H9 (cell line): ENCODE measurements around the gene SLC4A2. TPM values are rescaled to one million over a fixed set of nuclear protein-coding genes. Genes with fewer than 3 reads are reported as not detected.

ENCODE experiments used
- DNase-seq: peaks from one replicate; pipeline ENCODE4 v3.0.0-alpha.2; 2017
- H2AFZ ChIP-seq: one replicate; pipeline ENCODE4 v1.6.1; 2013; ENCODE audit warnings: mild to moderate bottlenecking, low read length, control low read depth, moderate library complexity
- H2AK5ac ChIP-seq: 2 replicates; pipeline ENCODE4 v1.6.1; 2013; ENCODE audit warnings: low read length, control low read depth, mixed read lengths; ENCODE audit not compliant: insufficient read length
- H2BK120ac ChIP-seq: one replicate; pipeline ENCODE4 v1.6.1; 2013; ENCODE audit warnings: low read depth, mild to moderate bottlenecking, low read length, control low read depth, inconsistent platforms; ENCODE audit not compliant: poor library complexity, severe bottlenecking
- H2BK12ac ChIP-seq: 2 replicates; pipeline ENCODE4 v1.6.1; 2013; ENCODE audit warnings: low read length, control low read depth, mixed read lengths, low read depth; ENCODE audit not compliant: insufficient read length
- H2BK15ac ChIP-seq: 2 replicates; pipeline ENCODE4 v1.6.1; 2013; ENCODE audit warnings: low read depth, low read length, control low read depth
- H2BK20ac ChIP-seq: one replicate; pipeline ENCODE4 v1.6.1; 2013; ENCODE audit warnings: low read depth, mild to moderate bottlenecking, low read length, control low read depth, inconsistent platforms; ENCODE audit not compliant: poor library complexity, severe bottlenecking
- H2BK5ac ChIP-seq: 2 replicates; pipeline ENCODE4 v1.6.1; 2013; ENCODE audit warnings: low read length, control low read depth, mixed read lengths; ENCODE audit not compliant: insufficient read length
- H3K14ac ChIP-seq: 2 replicates; pipeline ENCODE4 v1.6.1; 2013; ENCODE audit warnings: low read length, control low read depth; ENCODE audit not compliant: insufficient read depth
- H3K18ac ChIP-seq: 2 replicates; pipeline ENCODE4 v1.6.1; 2013; ENCODE audit warnings: low read depth, mild to moderate bottlenecking, mixed read lengths, low read length, control low read depth; ENCODE audit not compliant: insufficient read length
- H3K23ac ChIP-seq: 2 replicates; pipeline ENCODE4 v1.6.1; 2013; ENCODE audit warnings: low read length, control low read depth, mixed read lengths, low read depth; ENCODE audit not compliant: insufficient read length
- H3K23me2 ChIP-seq: 2 replicates; pipeline ENCODE4 v1.6.1; 2013; ENCODE audit warnings: low read depth, mild to moderate bottlenecking, mixed read lengths, low read length, control low read depth; ENCODE audit not compliant: insufficient read length, poor library complexity, severe bottlenecking
- H3K27ac ChIP-seq: 2 replicates; pipeline ENCODE4 v1.5.1; 2013; ENCODE audit warnings: low read length, control low read depth, mixed read lengths, low read depth; ENCODE audit not compliant: insufficient read length
- H3K27me3 ChIP-seq: 2 replicates; pipeline ENCODE4 v1.6.1; 2013; ENCODE audit warnings: low read length, control low read depth, inconsistent platforms; ENCODE audit not compliant: insufficient read depth
- H3K4ac ChIP-seq: 2 replicates; pipeline ENCODE4 v1.6.1; 2013; ENCODE audit warnings: low read depth, mild to moderate bottlenecking, control low read depth, inconsistent platforms, low read length, moderate library complexity
- H3K4me1 ChIP-seq: 2 replicates; pipeline ENCODE4 v1.6.1; 2013; ENCODE audit warnings: low read length, control low read depth, inconsistent platforms; ENCODE audit not compliant: insufficient read depth
- H3K4me2 ChIP-seq: 2 replicates; pipeline ENCODE4 v1.6.1; 2013; ENCODE audit warnings: low read length, control low read depth, mixed read lengths; ENCODE audit not compliant: insufficient read length, insufficient read depth
- H3K56ac ChIP-seq: 2 replicates; pipeline ENCODE4 v1.6.1; 2013; ENCODE audit warnings: low read depth, mild to moderate bottlenecking, mixed read lengths, low read length, control low read depth; ENCODE audit not compliant: insufficient read length
- H3K79me1 ChIP-seq: 2 replicates; pipeline ENCODE4 v1.6.1; 2013; ENCODE audit warnings: low read depth, mild to moderate bottlenecking, moderate library complexity, low read length, control low read depth, inconsistent platforms; ENCODE audit not compliant: insufficient read depth, poor library complexity, severe bottlenecking
- H3K79me2 ChIP-seq: 2 replicates; pipeline ENCODE4 v1.6.1; 2013; ENCODE audit warnings: low read length, control low read depth, inconsistent platforms; ENCODE audit not compliant: insufficient read depth
- H3K9ac ChIP-seq: 2 replicates; pipeline ENCODE4 v1.6.1; 2013; ENCODE audit warnings: low read length, control low read depth, mixed read lengths; ENCODE audit not compliant: insufficient read length; ENCODE audit errors: extremely low read depth
- H3K9me3 ChIP-seq: one replicate; pipeline ENCODE4 v1.6.1; 2013; ENCODE audit warnings: low read depth, low read length, inconsistent platforms; ENCODE audit not compliant: control insufficient read depth
- H3T11ph ChIP-seq: one replicate; pipeline ENCODE4 v1.6.1; 2013; ENCODE audit warnings: mild to moderate bottlenecking, low read length, control low read depth, inconsistent platforms
- H4K20me1 ChIP-seq: one replicate; pipeline ENCODE4 v1.6.1; 2013; ENCODE audit not compliant: control insufficient read depth, insufficient read length, insufficient read depth
- H4K5ac ChIP-seq: 2 replicates; pipeline ENCODE4 v1.6.1; 2013; ENCODE audit warnings: low read depth, mild to moderate bottlenecking, mixed read lengths, low read length, control low read depth; ENCODE audit not compliant: insufficient read length
- H4K8ac ChIP-seq: replicated peaks from 2 replicates; pipeline ENCODE4 v1.6.1; 2013; ENCODE audit warnings: low read length, control low read depth, mixed read lengths, low read depth; ENCODE audit not compliant: insufficient read length
- H4K91ac ChIP-seq: 2 replicates; pipeline ENCODE4 v1.6.1; 2013; ENCODE audit warnings: low read depth, mild to moderate bottlenecking, moderate library complexity, mixed read lengths, low read length, control low read depth; ENCODE audit not compliant: insufficient read length
- H3K27ac Mint-ChIP-seq, 3 experiments: 2 replicates in 2 of 3; 3 replicates in 1 of 3; pipeline ENCODE4 v1.8.0; 2020 to 2021; ENCODE audit warnings: mixed read lengths in 3 of 3, mild to moderate bottlenecking in 1 of 3, moderate library complexity in 1 of 3
- H3K27me3 Mint-ChIP-seq: 2 replicates; pipeline ENCODE4 v1.8.0; 2021; ENCODE audit warnings: low read depth, mild to moderate bottlenecking, moderate library complexity, mixed read lengths
- H3K36me3 Mint-ChIP-seq, 3 experiments: 2 replicates in 2 of 3; 3 replicates in 1 of 3; pipeline ENCODE4 v1.8.0; 2020 to 2021; ENCODE audit warnings: low read depth in 3 of 3, mixed read lengths in 3 of 3; ENCODE audit not compliant: insufficient read depth in 1 of 3
- H3K4me1 Mint-ChIP-seq, 2 experiments: 2 replicates each; pipeline ENCODE4 v1.8.0; 2020; ENCODE audit warnings: mixed read lengths in 2 of 2
- H3K4me3 Mint-ChIP-seq, 2 experiments: 2 replicates in 1 of 2; 3 replicates in 1 of 2; pipeline ENCODE4 v1.8.0; 2020 to 2021; ENCODE audit warnings: mild to moderate bottlenecking in 2 of 2, mixed read lengths in 2 of 2, moderate library complexity in 1 of 2
- H3K9me3 Mint-ChIP-seq, 2 experiments: 2 replicates in 1 of 2; 3 replicates in 1 of 2; pipeline ENCODE4 v1.8.0; 2020; ENCODE audit warnings: mild to moderate bottlenecking in 2 of 2, mixed read lengths in 2 of 2, moderate library complexity in 1 of 2
- WGBS: extraction: QIAGEN DNeasy Blood & Tissue Kit; methylation state at CpG from one replicate; pipeline ENCODE4 v1.1.7; 2013; ENCODE audit warnings: missing lambda C conversion rate, low lambda C conversion rate, mixed read lengths; ENCODE audit not compliant: insufficient read length; ENCODE audit errors: extremely low coverage; 5-methylcytosine and 5-hydroxymethylcytosine counted together
- total RNA-seq: library from RNA; stranded (reverse); gene quantifications from 2 replicates; pipeline ENCODE4 v1.2.1, GENCODE V29; 2021
- TF ChIP-seq, protein P1 (sequence below): fragments of 200-600 bp; sonication (generic); conservative IDR thresholded peaks from 3 replicates; pipeline ENCODE4 v1.8.0; 2021; ENCODE audit warnings: antibody characterized with exemption, mild to moderate bottlenecking

Gene SLC4A2
- total RNA-seq, 1 experiment from 2014 or later: 136 TPM

DNA sequence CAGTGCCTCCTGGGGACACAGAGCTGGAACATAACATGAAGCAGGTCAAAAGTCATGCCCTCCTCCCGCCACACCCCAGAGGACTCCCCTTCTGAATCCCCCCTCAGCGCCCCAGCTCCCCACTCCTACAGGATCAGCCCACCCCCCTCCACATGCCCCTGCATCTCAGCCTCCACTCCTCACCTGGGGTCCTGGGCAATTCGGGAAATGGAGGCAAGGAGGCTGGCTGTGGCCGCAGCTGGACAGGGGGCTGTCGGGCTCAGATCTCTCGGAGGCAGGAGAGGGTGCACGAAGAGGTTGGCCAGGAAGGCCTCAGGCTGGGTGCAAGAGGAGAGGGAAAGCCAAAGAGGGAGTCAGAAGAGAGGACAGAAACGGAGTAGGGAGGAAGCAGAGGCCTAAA is 42.9 kb upstream of the SLC4A2 start:
- Mint-ChIP-seq H3K4me1 (peaks cover 29 to 58% of the 10 kb centered on the region in 2 experiments), H3K9me3 (peaks cover 0 to 9% of the 10 kb centered on the region in 2 experiments; a peak in 2 of 5 replicates), H3K27me3 (peaks cover 82% of the 10 kb centered on the region), H3K36me3 (peaks cover 2 to 6% (median 6%) of the 10 kb centered on the region in 3 experiments; a peak in 6 of 7 replicates), H3K4me3 (no peak overlapping the region; a peak in 1 of 5 replicates), H3K27ac (no peak overlapping the region)
- Histone ChIP-seq H4K20me1 (no peaks in the 10 kb centered on the region), H2AFZ (no peak overlapping the region), H4K8ac (no peak overlapping the region), H3K79me1 (no peaks in the 10 kb centered on the region), H3K79me2 (no peaks in the 10 kb centered on the region), H2BK120ac (no peak overlapping the region), H3K23me2 (peaks cover 7% of the 10 kb centered on the region), H3K9ac (no peak overlapping the region), H3K18ac (no peak overlapping the region), H3K23ac (no peak overlapping the region), H2AK5ac (no peak overlapping the region), H3K4me2 (no peak overlapping the region), H2BK20ac (no peak overlapping the region), H3K4ac (no peak overlapping the region), H3K27me3 (peaks cover 6% of the 10 kb centered on the region; the same call in 1 of the 2 replicates), H4K5ac (no peak overlapping the region), H3K14ac (no peak overlapping the region), H3T11ph (no peak overlapping the region), H2BK15ac (no peak overlapping the region), H4K91ac (no peak overlapping the region), H3K4me1 (peaks cover 6% of the 10 kb centered on the region; the same call in 1 of the 2 replicates), H3K56ac (no peak overlapping the region), H2BK12ac (no peak overlapping the region), H3K27ac (no peak overlapping the region), H2BK5ac (no peak overlapping the region), H3K9me3 (no peaks in the 10 kb centered on the region)
- TF ChIP-seq, protein P1, sequence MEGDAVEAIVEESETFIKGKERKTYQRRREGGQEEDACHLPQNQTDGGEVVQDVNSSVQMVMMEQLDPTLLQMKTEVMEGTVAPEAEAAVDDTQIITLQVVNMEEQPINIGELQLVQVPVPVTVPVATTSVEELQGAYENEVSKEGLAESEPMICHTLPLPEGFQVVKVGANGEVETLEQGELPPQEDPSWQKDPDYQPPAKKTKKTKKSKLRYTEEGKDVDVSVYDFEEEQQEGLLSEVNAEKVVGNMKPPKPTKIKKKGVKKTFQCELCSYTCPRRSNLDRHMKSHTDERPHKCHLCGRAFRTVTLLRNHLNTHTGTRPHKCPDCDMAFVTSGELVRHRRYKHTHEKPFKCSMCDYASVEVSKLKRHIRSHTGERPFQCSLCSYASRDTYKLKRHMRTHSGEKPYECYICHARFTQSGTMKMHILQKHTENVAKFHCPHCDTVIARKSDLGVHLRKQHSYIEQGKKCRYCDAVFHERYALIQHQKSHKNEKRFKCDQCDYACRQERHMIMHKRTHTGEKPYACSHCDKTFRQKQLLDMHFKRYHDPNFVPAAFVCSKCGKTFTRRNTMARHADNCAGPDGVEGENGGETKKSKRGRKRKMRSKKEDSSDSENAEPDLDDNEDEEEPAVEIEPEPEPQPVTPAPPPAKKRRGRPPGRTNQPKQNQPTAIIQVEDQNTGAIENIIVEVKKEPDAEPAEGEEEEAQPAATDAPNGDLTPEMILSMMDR: no peak
- no peak for DNase-seq
- WGBS: no CpG with 5 or more reads among the region's 8 CpGs
